HCT116 (cell line): Measurements from ENCODE around the gene ALK. TPM values are rescaled to one million over a fixed set of nuclear protein-coding genes. Genes with fewer than 3 reads are reported as not detected.

Experiments
- ATAC-seq: fragments of 200-7000 bp; cut with Tn5 transposase; 2 replicates; pipeline ENCODE4 v1.9.1; 2020; ENCODE audit warnings: mild to moderate bottlenecking, moderate library complexity
- BruUV-seq: library from RNA; stranded (reverse); fragments of 400-500 nt; replicated peaks from 2 replicates; lab custom pipeline; 2021; lab: Mats Ljungman, UMichigan
- CTCF ChIA-PET: fragments of 300-600 bp; sonication (Branson Sonifier 250); formaldehyde crosslinking; loops from one replicate; lab custom pipeline; 2021; ENCODE audit warnings: antibody characterized with exemption; lab: Charles Lee
- POLR2A ChIA-PET: fragments of 300-600, 350-600 bp; sonication (Branson Sonifier 250); formaldehyde crosslinking; loops from one replicate; lab custom pipeline; 2021; ENCODE audit warnings: antibody characterized with exemption; lab: Charles Lee
- RAD21 ChIA-PET, 2 experiments: fragments of 300-600 bp; sonication (Branson Sonifier 250); formaldehyde crosslinking; loops; one replicate each; lab custom pipeline; 2023; ENCODE audit warnings: low total read pairs in 2 of 2; ENCODE audit not compliant: uncharacterized antibody in 2 of 2, unreplicated experiment in 2 of 2, low non-redundant PET in 1 of 2; lab: Charles Lee
- DNase-seq: peaks from one replicate; pipeline ENCODE4 v3.0.0-alpha.2; 2010; ENCODE audit warnings: low read depth, low spot score
- H2AFZ ChIP-seq: fragments of 200-600 bp; shearing (Covaris generic), sonication (generic); 2 replicates; pipeline ENCODE4 v1.6.1; 2017; ENCODE audit warnings: low read depth, mixed run types, mixed read lengths, antibody characterized with exemption, low read length; ENCODE audit not compliant: poor library complexity, severe bottlenecking
- H3K27ac ChIP-seq: 2 replicates; pipeline ENCODE4 v1.5.1; 2012; ENCODE audit warnings: low read depth, low read length
- H3K27me3 ChIP-seq: fragments of 200-600 bp; sonication (generic); 2 replicates; pipeline ENCODE4 v1.6.1; 2016; ENCODE audit warnings: mixed run types, low read length, mixed read lengths; ENCODE audit not compliant: insufficient read depth
- H3K36me3 ChIP-seq, 2 experiments: fragments of 200-500 bp in 1 of 2; fragments of 200-600 bp in 1 of 2; sonication (Bioruptor generic) in 1 of 2; sonication (generic) in 1 of 2; 2 replicates each; pipeline versions ENCODE4 v1.5.1 to v1.6.1; 2014 to 2016; ENCODE audit warnings: low read length in 2 of 2, inconsistent platforms in 1 of 2, mixed read lengths in 1 of 2, mixed run types in 1 of 2; ENCODE audit not compliant: insufficient read depth in 2 of 2, control insufficient read depth in 1 of 2
- H3K4me1 ChIP-seq, 2 experiments: fragments of 200-600 bp in 1 of 2; sonication (generic) in 1 of 2; 2 replicates each; pipeline versions ENCODE4 v1.5.1 to v1.6.1; 2012 to 2017; ENCODE audit warnings: low read length in 2 of 2, inconsistent platforms in 1 of 2, mild to moderate bottlenecking in 1 of 2, mixed read lengths in 1 of 2, mixed run types in 1 of 2, moderate library complexity in 1 of 2; ENCODE audit not compliant: insufficient read depth in 2 of 2, control insufficient read depth in 1 of 2
- H3K4me2 ChIP-seq: fragments of 200-600 bp; sonication (generic); 2 replicates; pipeline ENCODE4 v1.6.1; 2017; ENCODE audit warnings: mixed run types, low read length, mixed read lengths
- H3K4me3 ChIP-seq, 2 experiments: fragments of 200-600 bp in 1 of 2; sonication (generic) in 1 of 2; replicated peaks in 1 of 2; 2 replicates each; pipeline ENCODE4 v1.5.1; 2011 to 2016; ENCODE audit warnings: low read length in 2 of 2, control low read depth in 1 of 2, low read depth in 1 of 2, mild to moderate bottlenecking in 1 of 2, mixed read lengths in 1 of 2, mixed run types in 1 of 2
- H3K79me2 ChIP-seq: fragments of 200-600 bp; sonication (generic); 2 replicates; pipeline ENCODE4 v1.6.1; 2017; ENCODE audit warnings: mild to moderate bottlenecking, mixed run types, low read length, moderate library complexity, mixed read lengths; ENCODE audit not compliant: insufficient read depth
- H3K9ac ChIP-seq: fragments of 200-600 bp; sonication (generic); 2 replicates; pipeline ENCODE4 v1.6.1; 2016; ENCODE audit warnings: low read length, mixed read lengths
- H3K9me2 ChIP-seq: fragments of 200-600 bp; sonication (generic), shearing (Covaris generic); 2 replicates; pipeline ENCODE4 v1.6.1; 2017; ENCODE audit warnings: mixed run types, mild to moderate bottlenecking, moderate library complexity; ENCODE audit not compliant: insufficient read depth
- H3K9me3 ChIP-seq, 2 experiments: fragments of 200-500 bp in 1 of 2; fragments of 200-600 bp in 1 of 2; sonication (Bioruptor generic) in 1 of 2; sonication (generic) in 1 of 2; 2 replicates each; pipeline ENCODE4 v1.6.1; 2014 to 2017; ENCODE audit warnings: low read length in 2 of 2, mixed read lengths in 2 of 2, inconsistent platforms in 1 of 2, low read depth in 1 of 2, mild to moderate bottlenecking in 1 of 2, mixed run types in 1 of 2, moderate library complexity in 1 of 2; ENCODE audit not compliant: control insufficient read depth in 1 of 2, insufficient read depth in 1 of 2
- H4K20me1 ChIP-seq: fragments of 200-600 bp; sonication (generic), shearing (Covaris generic); 2 replicates; pipeline ENCODE4 v1.6.1; 2017; ENCODE audit warnings: mixed run types, mild to moderate bottlenecking, moderate library complexity; ENCODE audit not compliant: insufficient read depth
- CBX3 ChIP-seq: IDR thresholded peaks from 2 replicates; pipeline ENCODE4 v1.6.1; 2012; ENCODE audit warnings: low read depth
- EGR1 ChIP-seq: IDR thresholded peaks from 2 replicates; pipeline ENCODE4 v1.6.1; 2012; ENCODE audit warnings: low read depth
- ELF1 ChIP-seq: IDR thresholded peaks from 2 replicates; pipeline ENCODE4 v1.6.1; 2012; ENCODE audit warnings: low read depth, borderline replicate concordance
- EZH2 ChIP-seq: fragments of 200-600 bp; sonication (generic); IDR thresholded peaks from 2 replicates; pipeline ENCODE4 v1.6.1; 2017; ENCODE audit warnings: antibody characterized with exemption, mixed run types
- FOSL1 ChIP-seq: IDR thresholded peaks from 2 replicates; pipeline ENCODE4 v1.6.1; 2012; ENCODE audit warnings: low read depth
- JUND ChIP-seq: IDR thresholded peaks from 2 replicates; pipeline ENCODE4 v1.6.1; 2012
- POLR2A ChIP-seq: IDR thresholded peaks from 2 replicates; pipeline ENCODE4 v1.7.0; 2011; ENCODE audit warnings: borderline replicate concordance; ENCODE audit not compliant: insufficient read depth, insufficient read length; ENCODE audit errors: extremely low read depth
- POLR2AphosphoS5 ChIP-seq: IDR thresholded peaks from 2 replicates; pipeline ENCODE4 v1.6.1; 2011; ENCODE audit warnings: mild to moderate bottlenecking, low read depth, low read length, moderate library complexity
- RAD21 ChIP-seq: IDR thresholded peaks from 2 replicates; pipeline ENCODE4 v1.6.1; 2012; ENCODE audit warnings: low read depth, mild to moderate bottlenecking
- SIN3A ChIP-seq: IDR thresholded peaks from 2 replicates; pipeline ENCODE4 v1.6.1; 2012; ENCODE audit warnings: low read depth
- SP1 ChIP-seq: IDR thresholded peaks from 2 replicates; pipeline ENCODE4 v1.6.1; 2012; ENCODE audit warnings: low read depth
- TCF7L2 ChIP-seq: IDR thresholded peaks from 2 replicates; pipeline ENCODE4 v1.7.0; 2011; ENCODE audit warnings: borderline replicate concordance, inconsistent platforms; ENCODE audit not compliant: insufficient read depth, insufficient read length; ENCODE audit errors: extremely low read depth
- YY1 ChIP-seq: IDR thresholded peaks from 2 replicates; pipeline ENCODE4 v1.6.1; 2011; ENCODE audit warnings: low read length, low read depth, moderate library complexity, mild to moderate bottlenecking; ENCODE audit not compliant: insufficient replicate concordance; ENCODE audit errors: extremely low read depth
- ZFX ChIP-seq: fragments of 450-650 bp; IDR thresholded peaks from 2 replicates; pipeline ENCODE4 v1.6.1; 2017
- ZNF274 ChIP-seq: fragments of 200-500 bp; sonication (Bioruptor generic); IDR thresholded peaks from 2 replicates; pipeline ENCODE4 v1.6.1; 2014; ENCODE audit warnings: mild to moderate bottlenecking, low read depth, low read length, inconsistent platforms
- intact Hi-C: fragments of 100-400 bp; cut with micrococcal nuclease; formaldehyde crosslinking; loops from 2 replicates; pipeline ENCODE4 v1.10.0; 2022
- total RNA-seq: library from RNA; stranded (reverse); gene quantifications from one replicate; pipeline ENCODE4 v1.2.1, GENCODE V29; 2021; ENCODE audit not compliant: unreplicated experiment
- TF ChIP-seq, protein P1 (sequence below): IDR thresholded peaks from 2 replicates; pipeline ENCODE4 v1.6.1; 2011; ENCODE audit warnings: mild to moderate bottlenecking, low read length, moderate library complexity; ENCODE audit not compliant: insufficient replicate concordance; ENCODE audit errors: extremely low read depth
- TF ChIP-seq, protein P2 (sequence below): IDR thresholded peaks from 2 replicates; pipeline ENCODE4 v1.6.1; 2012
- TF ChIP-seq, protein P3 (sequence below), 3 experiments: fragments of 200-600 bp in 1 of 3; sonication (generic) in 1 of 3; IDR thresholded peaks in 2 of 3; conservative IDR thresholded peaks in 1 of 3; 2 replicates each; pipeline ENCODE4 v1.5.1; 2012 to 2017; ENCODE audit warnings: low read depth in 2 of 3, low read length in 2 of 3, antibody characterized with exemption in 1 of 3, borderline replicate concordance in 1 of 3, control low read depth in 1 of 3, mild to moderate bottlenecking in 1 of 3, mixed read lengths in 1 of 3, mixed run types in 1 of 3, moderate library complexity in 1 of 3; ENCODE audit not compliant: insufficient read depth in 1 of 3
- TF ChIP-seq, protein P4 (sequence below): IDR thresholded peaks from 2 replicates; pipeline ENCODE4 v1.6.1; 2012
- TF ChIP-seq, protein P5 (sequence below): IDR thresholded peaks from 2 replicates; pipeline ENCODE4 v1.6.1; 2012; ENCODE audit warnings: low read depth

ALK gene
- total RNA-seq, 1 experiment from 2014 or later: not detected

DNA sequence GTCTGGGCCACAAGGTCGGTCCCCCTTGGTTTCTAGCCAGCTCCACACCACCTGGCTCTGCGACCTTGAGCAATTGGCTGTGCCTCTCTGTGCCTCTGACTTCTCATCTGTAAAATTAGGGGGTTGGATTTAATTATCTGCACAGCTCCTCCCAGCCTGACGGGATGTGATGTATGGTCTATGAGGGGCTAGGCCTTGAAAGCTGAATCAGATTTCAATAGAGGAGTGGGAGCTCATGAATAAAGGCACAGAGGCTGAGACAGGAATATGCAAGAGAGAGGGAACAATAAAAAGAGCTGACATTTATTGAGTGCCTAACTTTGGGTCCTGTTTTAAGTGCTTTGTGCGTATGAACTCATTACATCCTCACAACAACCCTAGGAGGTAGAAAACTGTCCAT is 104.7 kb downstream of the ALK start:
- TF ChIP-seq, protein P1, sequence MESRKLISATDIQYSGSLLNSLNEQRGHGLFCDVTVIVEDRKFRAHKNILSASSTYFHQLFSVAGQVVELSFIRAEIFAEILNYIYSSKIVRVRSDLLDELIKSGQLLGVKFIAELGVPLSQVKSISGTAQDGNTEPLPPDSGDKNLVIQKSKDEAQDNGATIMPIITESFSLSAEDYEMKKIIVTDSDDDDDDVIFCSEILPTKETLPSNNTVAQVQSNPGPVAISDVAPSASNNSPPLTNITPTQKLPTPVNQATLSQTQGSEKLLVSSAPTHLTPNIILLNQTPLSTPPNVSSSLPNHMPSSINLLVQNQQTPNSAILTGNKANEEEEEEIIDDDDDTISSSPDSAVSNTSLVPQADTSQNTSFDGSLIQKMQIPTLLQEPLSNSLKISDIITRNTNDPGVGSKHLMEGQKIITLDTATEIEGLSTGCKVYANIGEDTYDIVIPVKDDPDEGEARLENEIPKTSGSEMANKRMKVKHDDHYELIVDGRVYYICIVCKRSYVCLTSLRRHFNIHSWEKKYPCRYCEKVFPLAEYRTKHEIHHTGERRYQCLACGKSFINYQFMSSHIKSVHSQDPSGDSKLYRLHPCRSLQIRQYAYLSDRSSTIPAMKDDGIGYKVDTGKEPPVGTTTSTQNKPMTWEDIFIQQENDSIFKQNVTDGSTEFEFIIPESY: no peak
- TF ChIP-seq, protein P2, sequence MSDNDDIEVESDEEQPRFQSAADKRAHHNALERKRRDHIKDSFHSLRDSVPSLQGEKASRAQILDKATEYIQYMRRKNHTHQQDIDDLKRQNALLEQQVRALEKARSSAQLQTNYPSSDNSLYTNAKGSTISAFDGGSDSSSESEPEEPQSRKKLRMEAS: no peak
- TF ChIP-seq POLR2AphosphoS5 (no peak), TCF7L2 (no peak), SIN3A (no peak), POLR2A (no peak), YY1 (no peak), FOSL1 (no peak), ZNF274 (no peak), ZFX (no peak), CBX3 (no peak), SP1 (no peak), RAD21 (no peak), ELF1 (no peak), EZH2 (no peak), EGR1 (no peak), JUND (no peak)
- TF ChIP-seq, protein P3, sequence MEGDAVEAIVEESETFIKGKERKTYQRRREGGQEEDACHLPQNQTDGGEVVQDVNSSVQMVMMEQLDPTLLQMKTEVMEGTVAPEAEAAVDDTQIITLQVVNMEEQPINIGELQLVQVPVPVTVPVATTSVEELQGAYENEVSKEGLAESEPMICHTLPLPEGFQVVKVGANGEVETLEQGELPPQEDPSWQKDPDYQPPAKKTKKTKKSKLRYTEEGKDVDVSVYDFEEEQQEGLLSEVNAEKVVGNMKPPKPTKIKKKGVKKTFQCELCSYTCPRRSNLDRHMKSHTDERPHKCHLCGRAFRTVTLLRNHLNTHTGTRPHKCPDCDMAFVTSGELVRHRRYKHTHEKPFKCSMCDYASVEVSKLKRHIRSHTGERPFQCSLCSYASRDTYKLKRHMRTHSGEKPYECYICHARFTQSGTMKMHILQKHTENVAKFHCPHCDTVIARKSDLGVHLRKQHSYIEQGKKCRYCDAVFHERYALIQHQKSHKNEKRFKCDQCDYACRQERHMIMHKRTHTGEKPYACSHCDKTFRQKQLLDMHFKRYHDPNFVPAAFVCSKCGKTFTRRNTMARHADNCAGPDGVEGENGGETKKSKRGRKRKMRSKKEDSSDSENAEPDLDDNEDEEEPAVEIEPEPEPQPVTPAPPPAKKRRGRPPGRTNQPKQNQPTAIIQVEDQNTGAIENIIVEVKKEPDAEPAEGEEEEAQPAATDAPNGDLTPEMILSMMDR (IDR thresholded peaks at IDR 0.05 in 2 of 3, conservative IDR thresholded peaks at IDR 0.05 in 1 of 3; ENCODE audit: borderline replicate concordance in 1 of 3, insufficient read depth in 1 of 3, low read depth in 2 of 3, low read length in 2 of 3): no peak
- TF ChIP-seq, protein P4, sequence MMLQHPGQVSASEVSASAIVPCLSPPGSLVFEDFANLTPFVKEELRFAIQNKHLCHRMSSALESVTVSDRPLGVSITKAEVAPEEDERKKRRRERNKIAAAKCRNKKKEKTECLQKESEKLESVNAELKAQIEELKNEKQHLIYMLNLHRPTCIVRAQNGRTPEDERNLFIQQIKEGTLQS: no peak
- TF ChIP-seq, protein P5, sequence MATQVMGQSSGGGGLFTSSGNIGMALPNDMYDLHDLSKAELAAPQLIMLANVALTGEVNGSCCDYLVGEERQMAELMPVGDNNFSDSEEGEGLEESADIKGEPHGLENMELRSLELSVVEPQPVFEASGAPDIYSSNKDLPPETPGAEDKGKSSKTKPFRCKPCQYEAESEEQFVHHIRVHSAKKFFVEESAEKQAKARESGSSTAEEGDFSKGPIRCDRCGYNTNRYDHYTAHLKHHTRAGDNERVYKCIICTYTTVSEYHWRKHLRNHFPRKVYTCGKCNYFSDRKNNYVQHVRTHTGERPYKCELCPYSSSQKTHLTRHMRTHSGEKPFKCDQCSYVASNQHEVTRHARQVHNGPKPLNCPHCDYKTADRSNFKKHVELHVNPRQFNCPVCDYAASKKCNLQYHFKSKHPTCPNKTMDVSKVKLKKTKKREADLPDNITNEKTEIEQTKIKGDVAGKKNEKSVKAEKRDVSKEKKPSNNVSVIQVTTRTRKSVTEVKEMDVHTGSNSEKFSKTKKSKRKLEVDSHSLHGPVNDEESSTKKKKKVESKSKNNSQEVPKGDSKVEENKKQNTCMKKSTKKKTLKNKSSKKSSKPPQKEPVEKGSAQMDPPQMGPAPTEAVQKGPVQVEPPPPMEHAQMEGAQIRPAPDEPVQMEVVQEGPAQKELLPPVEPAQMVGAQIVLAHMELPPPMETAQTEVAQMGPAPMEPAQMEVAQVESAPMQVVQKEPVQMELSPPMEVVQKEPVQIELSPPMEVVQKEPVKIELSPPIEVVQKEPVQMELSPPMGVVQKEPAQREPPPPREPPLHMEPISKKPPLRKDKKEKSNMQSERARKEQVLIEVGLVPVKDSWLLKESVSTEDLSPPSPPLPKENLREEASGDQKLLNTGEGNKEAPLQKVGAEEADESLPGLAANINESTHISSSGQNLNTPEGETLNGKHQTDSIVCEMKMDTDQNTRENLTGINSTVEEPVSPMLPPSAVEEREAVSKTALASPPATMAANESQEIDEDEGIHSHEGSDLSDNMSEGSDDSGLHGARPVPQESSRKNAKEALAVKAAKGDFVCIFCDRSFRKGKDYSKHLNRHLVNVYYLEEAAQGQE: no peak
- DNase-seq: no peak
- Histone ChIP-seq H3K9ac (no peak overlapping the region), H4K20me1 (no peaks in the 10 kb centered on the region), H3K79me2 (no peaks in the 10 kb centered on the region), H3K27ac (no peak overlapping the region), H3K9me2 (no peaks in the 10 kb centered on the region), H3K27me3 (peaks cover 68% of the 10 kb centered on the region), H3K9me3 (no peaks in the 10 kb centered on the region), H3K36me3 (no peaks in the 10 kb centered on the region), H3K4me2 (no peak overlapping the region), H3K4me1 (no peaks in the 10 kb centered on the region), H2AFZ (no peak overlapping the region), H3K4me3 (no peak overlapping the region)
- POLR2A ChIA-PET: no interaction called here
- BruUV-seq: no TSS peak
- CTCF ChIA-PET: no interaction called here
- ATAC-seq: no peak
- intact Hi-C loops: no loop called here
- RAD21 ChIA-PET: no interaction called here
